GM10847 (cell line): ENCODE measurements around the gene VWC2.

Experiments used
- POLR2A ChIP-seq: IDR thresholded peaks from 2 replicates; pipeline ENCODE4 v1.6.1; 2011; ENCODE audit not compliant: insufficient read length; ENCODE audit errors: extremely low read depth

VWC2 gene

GRCh38 chr7:49931627-49932026 lies 158.2 kb downstream of the VWC2 start:
- TF ChIP-seq POLR2A, result no peak

GRCh38 chr7:49937608-49938007 lies 164.2 kb downstream of the VWC2 start:
- TF ChIP-seq POLR2A, result no peak
